Upper lobe of left lung (tissue), 4 donors: ENCODE results near the gene C17orf114.

ENCODE experiments used
- EP300 ChIP-seq, 4 donors: sonication (generic); formaldehyde crosslinking; IDR thresholded peaks; one replicate each; pipeline ENCODE4 v1.5.1; 2017; ENCODE audit warnings: antibody characterized with exemption in 4 of 4, control low read depth in 2 of 4
- TF ChIP-seq, protein P1 (sequence below), 6 experiments: fragments of 450-650 bp in 4 of 6; fragments of 200-600 bp in 2 of 6; sonication (generic) in 2 of 6; IDR thresholded peaks; one replicate each; pipeline ENCODE4 v1.5.1; 2016 to 2019; ENCODE audit warnings: antibody characterized with exemption in 6 of 6

DNA sequence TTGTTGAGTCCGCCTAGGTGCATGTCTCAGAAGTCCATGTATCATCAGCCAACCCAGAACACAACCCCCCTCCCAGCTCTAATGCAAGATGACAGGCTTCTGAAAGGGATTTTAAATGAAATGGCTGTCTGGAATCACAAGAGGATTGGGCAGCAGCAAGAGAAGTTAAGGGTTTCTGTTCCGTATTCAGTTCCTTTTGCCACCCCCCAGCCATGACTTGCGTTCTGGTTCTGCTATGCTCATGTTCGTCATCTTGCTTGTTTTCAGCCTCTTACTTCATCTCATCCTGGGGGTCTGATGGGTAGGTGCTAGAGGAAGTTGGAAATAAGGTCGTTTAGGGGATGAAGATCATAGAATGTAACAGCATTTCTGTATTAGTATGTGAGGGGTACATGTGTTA lies 43.0 kb upstream of the C17orf114 start:
- TF ChIP-seq, protein P1, sequence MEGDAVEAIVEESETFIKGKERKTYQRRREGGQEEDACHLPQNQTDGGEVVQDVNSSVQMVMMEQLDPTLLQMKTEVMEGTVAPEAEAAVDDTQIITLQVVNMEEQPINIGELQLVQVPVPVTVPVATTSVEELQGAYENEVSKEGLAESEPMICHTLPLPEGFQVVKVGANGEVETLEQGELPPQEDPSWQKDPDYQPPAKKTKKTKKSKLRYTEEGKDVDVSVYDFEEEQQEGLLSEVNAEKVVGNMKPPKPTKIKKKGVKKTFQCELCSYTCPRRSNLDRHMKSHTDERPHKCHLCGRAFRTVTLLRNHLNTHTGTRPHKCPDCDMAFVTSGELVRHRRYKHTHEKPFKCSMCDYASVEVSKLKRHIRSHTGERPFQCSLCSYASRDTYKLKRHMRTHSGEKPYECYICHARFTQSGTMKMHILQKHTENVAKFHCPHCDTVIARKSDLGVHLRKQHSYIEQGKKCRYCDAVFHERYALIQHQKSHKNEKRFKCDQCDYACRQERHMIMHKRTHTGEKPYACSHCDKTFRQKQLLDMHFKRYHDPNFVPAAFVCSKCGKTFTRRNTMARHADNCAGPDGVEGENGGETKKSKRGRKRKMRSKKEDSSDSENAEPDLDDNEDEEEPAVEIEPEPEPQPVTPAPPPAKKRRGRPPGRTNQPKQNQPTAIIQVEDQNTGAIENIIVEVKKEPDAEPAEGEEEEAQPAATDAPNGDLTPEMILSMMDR (IDR thresholded peaks at IDR 0.05), result no peak
- no peak for TF ChIP-seq EP300 (IDR thresholded peaks at IDR 0.05)
